Progenitor cell of endocrine pancreas (in vitro differentiated cells): ENCODE data around the gene KRTAP9-8. TPM values are rescaled to one million over a fixed set of nuclear protein-coding genes. Genes with fewer than 3 reads are reported as not detected.

Experiments
- DNase-seq: peaks from one replicate; pipeline ENCODE4 v3.0.0; 2021; ENCODE audit warnings: low spot score; ENCODE audit not compliant: unreplicated experiment
- H3K27ac Mint-ChIP-seq: 2 replicates; pipeline ENCODE4 v1.8.0; 2021; ENCODE audit warnings: mild to moderate bottlenecking, moderate library complexity, mixed read lengths
- H3K27me3 Mint-ChIP-seq: 2 replicates; pipeline ENCODE4 v1.8.0; 2021; ENCODE audit warnings: mixed read lengths
- H3K36me3 Mint-ChIP-seq: 2 replicates; pipeline ENCODE4 v1.8.0; 2022; ENCODE audit warnings: mixed read lengths; ENCODE audit not compliant: insufficient read depth
- H3K4me1 Mint-ChIP-seq: 2 replicates; pipeline ENCODE4 v1.8.0; 2021; ENCODE audit warnings: low read depth, mixed read lengths
- H3K4me3 Mint-ChIP-seq: 2 replicates; pipeline ENCODE4 v1.8.0; 2021; ENCODE audit warnings: low read depth, mild to moderate bottlenecking, moderate library complexity, mixed read lengths
- H3K9me3 Mint-ChIP-seq: 2 replicates; pipeline ENCODE4 v1.8.0; 2021; ENCODE audit warnings: low read depth, mixed read lengths
- CTCF ChIP-seq: fragments of 200-600 bp; sonication (generic); IDR thresholded peaks from one replicate; pipeline ENCODE4 v1.5.0; 2021; ENCODE audit warnings: antibody characterized with exemption, mild to moderate bottlenecking; ENCODE audit not compliant: unreplicated experiment
- total RNA-seq: library from RNA; stranded (reverse); gene quantifications from 2 replicates; pipeline ENCODE4 v1.2.1, GENCODE V29; 2021

The KRTAP9-8 gene
- total RNA-seq, 1 donor from 2014 or later = not detected

- Mint-ChIP-seq H3K4me1 (no peaks in the 10 kb centered on the region), H3K4me3 (no peak overlapping the region), H3K27ac (no peak overlapping the region), H3K36me3 (no peaks in the 10 kb centered on the region), H3K27me3 (peaks cover 64% of the 10 kb centered on the region), H3K9me3 (no peaks in the 10 kb centered on the region)
- TF ChIP-seq CTCF = no peak
- no peak for DNase-seq
Measured at GRCh38 chr17:41256291-41256685, 18.5 kb downstream of the KRTAP9-8 start.

DNA sequence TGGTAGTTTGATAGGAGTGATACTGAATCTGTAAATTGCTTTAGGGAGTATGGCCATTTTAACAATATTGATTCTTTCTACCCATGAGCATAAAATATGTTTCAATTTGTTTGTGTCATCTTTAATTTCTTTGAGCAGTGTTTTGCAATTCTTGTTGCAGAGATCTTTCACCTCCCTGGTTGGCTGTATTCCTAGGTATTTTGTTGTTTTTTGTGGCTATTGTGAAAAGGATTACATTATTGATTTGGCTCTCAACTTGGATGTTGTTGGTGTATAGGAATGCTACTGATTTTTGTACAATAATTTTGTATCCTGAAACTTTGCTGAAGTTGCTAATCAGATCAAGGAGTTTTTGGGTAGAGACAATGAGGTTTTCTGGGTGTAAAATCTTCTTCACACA lies 20.6 kb downstream of the KRTAP9-8 start:
- DNase-seq = no peak
- Mint-ChIP-seq H3K4me1 (no peaks in the 10 kb centered on the region), H3K9me3 (no peaks in the 10 kb centered on the region), H3K4me3 (no peak overlapping the region), H3K27me3 (peaks cover 57% of the 10 kb centered on the region), H3K27ac (no peak overlapping the region), H3K36me3 (no peaks in the 10 kb centered on the region)
- TF ChIP-seq CTCF = no peak

DNA sequence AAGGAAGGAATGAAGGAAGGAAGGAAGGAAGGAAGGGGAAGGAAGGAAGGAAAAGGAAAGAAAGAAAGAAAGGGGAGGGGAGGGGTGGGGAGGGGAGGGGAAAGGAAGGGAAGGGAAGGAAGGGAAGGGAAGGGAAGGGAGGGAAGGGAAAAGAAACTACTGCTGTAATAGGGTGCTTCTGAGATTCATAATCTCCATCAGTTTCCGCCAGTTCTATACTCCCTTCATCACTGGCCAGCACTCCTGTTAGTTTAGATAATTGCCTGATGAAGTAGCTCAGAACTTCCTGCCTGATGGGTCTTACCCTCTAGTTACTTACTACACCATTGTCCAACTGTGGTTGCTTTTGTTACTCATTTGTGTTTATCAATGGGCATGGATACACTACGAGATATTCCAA lies 25.4 kb downstream of the KRTAP9-8 start:
- Mint-ChIP-seq H3K36me3 (no peaks in the 10 kb centered on the region), H3K27me3 (peaks cover 29% of the 10 kb centered on the region)

DNA sequence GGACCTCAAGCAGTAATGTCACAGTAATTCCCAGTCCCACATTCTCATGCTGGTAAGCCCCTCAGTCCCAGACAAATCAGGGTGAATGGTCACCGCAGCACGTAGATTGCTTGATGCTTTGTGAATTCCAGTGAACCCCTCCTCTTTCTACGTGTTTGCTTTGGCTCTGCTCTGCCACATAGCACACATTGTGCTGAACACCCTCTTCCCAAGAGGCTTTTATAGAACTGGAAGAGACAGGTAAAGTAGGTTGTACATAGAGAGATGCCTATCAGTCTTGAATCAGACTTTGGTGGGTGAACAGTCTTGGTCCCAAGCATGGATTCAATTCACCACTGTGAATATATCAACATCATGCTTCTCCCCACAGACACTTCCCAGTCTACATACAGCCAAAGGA lies 26.8 kb downstream of the KRTAP9-8 start:
- Mint-ChIP-seq H3K27ac (no peak overlapping the region), H3K9me3 (no peaks in the 10 kb centered on the region), H3K4me1 (no peaks in the 10 kb centered on the region), H3K27me3 (peaks cover 26% of the 10 kb centered on the region), H3K4me3 (no peak overlapping the region), H3K36me3 (no peaks in the 10 kb centered on the region)
- TF ChIP-seq CTCF = no peak
- DNase-seq = no peak

More for the DNA sequence above, 25.4 kb downstream of the KRTAP9-8 start:
- H3K9me3 Mint-ChIP-seq = no peaks in the 10 kb centered on the region
- no peak for TF ChIP-seq CTCF
- H3K4me1 Mint-ChIP-seq = no peaks in the 10 kb centered on the region
- DNase-seq = no peak
- no peak overlapping the region for H3K4me3 Mint-ChIP-seq
- H3K27ac Mint-ChIP-seq = no peak overlapping the region

DNA sequence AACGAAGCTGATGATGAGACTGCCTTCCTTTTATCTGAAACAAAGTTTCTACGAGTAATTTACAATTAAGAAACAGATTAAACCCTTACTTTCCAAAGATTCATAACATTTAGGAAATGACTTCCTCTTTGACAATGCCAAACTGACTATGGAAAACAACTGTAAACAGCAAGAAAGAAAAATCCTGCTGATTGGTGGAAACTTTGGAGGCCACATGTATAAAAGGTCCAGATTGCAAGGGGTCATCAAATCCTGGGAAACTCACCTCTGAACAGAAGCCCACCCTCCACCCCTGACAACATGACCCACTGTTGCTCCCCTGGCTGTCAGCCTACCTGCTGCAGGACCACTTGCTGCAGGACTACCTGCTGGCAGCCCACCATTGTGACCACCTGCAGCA lies 27.3 kb downstream of the KRTAP9-8 start, which contains the start of gene KRTAP9-6:
Gene KRTAP9-6, plus strand, starts transcription at position 301 of the 400 bp plus-strand sequence. Its CDS starts 0 bp downstream, at position 301.
- no peak for TF ChIP-seq CTCF

More for the DNA sequence above, 27.3 kb downstream of the KRTAP9-8 start, which contains the start of gene KRTAP9-6:
- no peaks in the 10 kb centered on the region for H3K36me3 Mint-ChIP-seq
- no peak for DNase-seq
- no peak within 1 kb of the TSS for H3K4me3 Mint-ChIP-seq
- peaks cover 26% of the 10 kb centered on the region for H3K27me3 Mint-ChIP-seq
- no peaks in the 10 kb centered on the region for H3K4me1 Mint-ChIP-seq
- no peaks in the 10 kb centered on the region for H3K9me3 Mint-ChIP-seq
- H3K27ac Mint-ChIP-seq = no peak within 1 kb of the TSS
